ENCODE measurements around the gene RSPH1.

RSPH1 gene

DNA sequence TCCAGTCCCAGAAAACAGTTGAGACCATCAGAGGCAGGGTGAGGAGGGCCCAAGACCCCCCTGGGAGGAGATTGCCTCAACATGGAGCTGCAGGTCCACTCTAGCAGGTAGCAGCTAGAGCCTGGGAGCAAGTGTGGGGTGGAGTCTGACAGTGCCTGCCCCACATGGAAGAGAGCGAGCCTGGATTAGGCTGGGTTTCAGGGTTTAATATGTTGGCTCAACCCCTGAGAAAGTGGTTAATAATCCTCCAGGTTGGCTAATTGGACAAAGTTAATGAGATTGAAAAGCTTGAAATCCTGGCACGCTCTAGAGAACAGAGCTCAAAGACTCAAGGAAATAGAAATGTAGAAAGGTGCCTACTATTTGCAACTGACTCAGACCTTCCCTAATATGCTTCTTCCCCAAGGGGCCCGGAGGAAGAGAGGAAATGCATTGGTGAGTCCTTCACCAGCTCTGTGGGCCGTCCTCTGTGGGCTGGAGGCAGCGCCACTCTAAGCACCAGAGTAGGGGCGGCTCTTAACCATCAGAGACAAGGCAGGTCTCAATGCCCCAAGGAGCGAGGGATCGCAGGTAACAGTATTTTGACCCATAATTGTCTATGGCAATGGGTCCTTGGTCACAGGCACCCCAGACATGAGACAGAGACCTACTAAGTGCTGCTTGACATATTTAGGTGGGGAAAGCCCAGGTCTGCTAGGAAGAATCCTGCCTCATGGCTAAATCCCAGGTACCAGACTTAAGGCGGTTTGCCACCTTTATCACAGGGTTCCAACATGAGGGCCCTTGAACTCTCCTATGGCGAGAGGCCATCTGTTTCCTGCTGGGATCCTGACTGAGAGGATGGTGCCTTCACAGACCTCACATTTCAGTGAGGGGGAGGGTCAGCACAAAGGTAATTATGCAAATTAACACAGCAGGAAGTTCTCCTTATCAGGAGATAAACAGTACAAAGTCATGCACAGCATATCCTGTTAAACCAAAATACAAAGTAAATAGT, 33.8 kb downstream of the RSPH1 start:
- DNase-seq: no peak

- DNase-seq: no peak
These were observed 34.9 kb downstream of the RSPH1 start for GRCh38 chr21:42461185-42461520.

DNA sequence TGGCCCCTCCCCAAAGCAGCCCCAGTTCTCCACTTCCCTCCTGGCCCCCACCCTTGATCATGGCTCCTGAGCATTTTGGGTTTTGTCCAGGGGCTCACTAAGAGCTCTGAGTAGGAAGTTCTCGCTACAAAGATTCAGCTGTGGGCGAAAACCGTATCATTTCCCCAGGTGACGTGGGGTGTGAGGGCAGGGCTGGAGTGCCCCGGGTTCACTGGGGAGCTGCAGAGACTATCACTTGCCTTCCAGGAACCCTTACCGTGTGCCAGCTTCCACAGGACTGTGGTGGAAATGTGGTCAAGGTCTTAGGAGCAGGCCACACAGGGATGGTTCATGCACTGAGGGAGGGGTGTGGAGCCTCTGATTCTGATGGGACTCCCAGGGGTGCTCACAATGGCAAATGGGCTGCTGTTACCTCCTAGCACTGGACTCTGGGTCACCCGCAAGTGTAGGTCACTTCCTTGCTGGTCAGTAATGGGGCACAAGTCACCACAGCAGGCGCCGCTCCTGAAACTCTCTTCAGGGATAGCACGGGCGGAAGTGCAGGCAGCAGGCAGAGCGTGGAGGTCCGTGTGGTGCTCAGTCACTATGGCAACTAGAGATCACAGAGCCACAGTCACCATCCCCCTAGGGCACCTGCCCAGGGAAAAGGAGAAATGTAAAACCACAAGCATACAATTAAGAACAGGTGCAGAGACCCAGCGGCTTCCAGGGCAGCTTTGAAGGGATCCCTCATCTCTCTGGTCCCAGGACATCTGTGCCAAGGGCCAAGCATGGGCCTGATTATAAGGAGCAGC, 35.4 kb downstream of the RSPH1 start:
- DNase-seq: no peak

GRCh38 chr21:42459546-42460215, 36.3 kb downstream of the RSPH1 start:
- no peak for DNase-seq

DNA sequence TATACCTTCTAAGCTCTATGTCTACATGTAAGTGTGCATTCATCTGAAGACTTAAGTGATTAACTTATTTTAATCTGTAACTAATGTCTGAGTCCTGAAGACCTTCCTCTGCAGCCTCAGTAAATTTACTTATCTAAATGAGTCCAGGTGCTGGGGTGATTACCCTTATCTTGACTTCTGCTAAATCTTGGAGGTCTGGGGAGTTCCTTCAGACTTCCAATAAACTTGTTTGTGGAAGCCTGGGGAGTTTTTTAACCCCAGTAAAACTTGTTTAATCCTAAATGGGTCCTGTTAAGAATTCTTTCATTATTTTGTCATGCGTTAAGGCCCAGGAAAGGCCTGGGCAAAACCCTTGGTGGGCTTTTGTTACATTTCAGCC, 37.0 kb downstream of the RSPH1 start:
- DNase-seq: no peak

GRCh38 chr21:42456457-42456856, 39.6 kb downstream of the RSPH1 start:
- no peak for DNase-seq

- no peak for DNase-seq
These were observed 40.1 kb downstream of the RSPH1 start for GRCh38 chr21:42455754-42456440.

DNA sequence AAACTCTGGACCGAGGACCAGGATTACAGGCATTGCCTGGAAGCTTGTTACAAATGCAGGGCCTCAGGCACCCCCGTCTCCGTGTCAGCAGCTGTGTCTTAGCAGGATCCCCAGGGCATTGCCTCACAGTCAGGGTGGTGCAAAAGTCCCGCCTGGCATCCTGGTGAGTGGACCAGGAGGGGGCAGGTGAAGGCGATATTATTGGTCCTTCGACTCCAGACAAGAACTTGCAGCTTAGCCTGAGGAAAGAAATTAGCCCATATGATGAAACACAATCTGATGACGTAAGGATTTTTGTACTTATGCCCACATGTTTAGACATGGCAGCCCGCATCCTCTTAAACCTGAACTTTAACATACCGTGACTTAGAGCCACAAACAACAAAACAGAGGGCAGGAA, 40.8 kb downstream of the RSPH1 start:
- DNase-seq: no peak

- no peak for DNase-seq
These were observed 41.2 kb downstream of the RSPH1 start for GRCh38 chr21:42454786-42455185.

DNA sequence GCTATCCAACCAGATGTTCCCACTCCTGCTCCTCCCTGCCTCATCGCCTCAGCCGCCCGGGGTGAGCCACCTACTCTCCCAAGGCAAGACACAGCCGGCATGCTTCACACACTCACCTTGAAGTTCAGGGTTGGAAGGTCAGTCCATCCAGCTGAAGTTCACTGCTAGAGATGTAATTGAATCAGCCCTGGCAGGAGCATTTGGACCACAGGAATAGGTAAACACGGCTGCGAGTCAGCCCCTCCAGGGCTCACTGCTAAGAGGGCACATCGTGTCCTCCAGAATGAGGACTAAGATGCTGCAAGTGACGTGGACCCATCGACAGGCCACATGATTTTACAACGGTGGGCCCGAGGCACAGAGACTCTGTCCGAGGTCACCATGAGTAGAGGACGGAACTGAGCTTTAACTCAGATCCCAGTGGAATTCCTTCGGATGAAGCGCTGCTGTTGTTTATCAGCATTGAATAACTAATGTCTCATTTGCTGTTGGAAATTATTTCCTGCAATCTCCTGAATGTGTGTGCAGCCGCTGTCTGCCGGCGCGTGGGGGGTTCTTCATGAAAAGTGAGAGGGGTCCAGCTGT, 41.9 kb downstream of the RSPH1 start:
- no peak for DNase-seq

DNA sequence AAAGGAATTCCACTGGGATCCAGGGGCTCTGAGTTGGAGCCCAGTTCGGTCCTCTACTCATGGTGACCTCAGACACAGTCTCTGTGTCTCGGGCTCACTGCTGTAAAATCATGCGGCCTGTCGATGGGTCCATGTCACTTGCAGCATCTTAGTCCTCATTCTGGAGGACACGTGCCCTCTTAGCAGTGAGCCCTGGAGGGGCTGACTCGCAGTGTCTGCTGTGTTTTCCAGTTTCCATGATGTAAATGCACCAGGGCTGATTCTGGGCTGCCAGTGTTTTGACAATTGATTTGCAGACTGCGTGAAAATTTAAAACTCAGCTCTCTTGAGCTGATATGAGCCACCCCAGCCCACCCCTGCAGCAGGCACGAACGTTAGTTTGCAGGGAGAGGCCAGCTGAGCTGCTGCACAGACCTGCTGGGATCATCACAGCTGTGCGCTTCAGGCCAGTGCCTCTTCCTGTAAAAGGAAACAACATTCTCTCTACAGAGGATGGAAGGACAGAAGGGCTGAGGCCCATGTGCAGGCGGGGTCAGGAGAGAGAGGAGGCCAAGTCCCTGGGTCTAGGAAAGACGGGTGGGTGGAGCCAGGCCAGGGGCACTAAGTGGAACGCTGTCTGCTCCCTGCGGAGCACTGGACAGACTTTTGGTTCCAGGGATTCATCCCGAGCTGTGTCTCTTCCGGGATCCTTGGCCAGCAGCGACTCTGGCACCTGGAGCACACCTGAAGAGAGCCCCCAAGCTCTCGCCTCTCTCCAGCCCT, 42.6 kb downstream of the RSPH1 start:
- DNase-seq: no peak

DNA sequence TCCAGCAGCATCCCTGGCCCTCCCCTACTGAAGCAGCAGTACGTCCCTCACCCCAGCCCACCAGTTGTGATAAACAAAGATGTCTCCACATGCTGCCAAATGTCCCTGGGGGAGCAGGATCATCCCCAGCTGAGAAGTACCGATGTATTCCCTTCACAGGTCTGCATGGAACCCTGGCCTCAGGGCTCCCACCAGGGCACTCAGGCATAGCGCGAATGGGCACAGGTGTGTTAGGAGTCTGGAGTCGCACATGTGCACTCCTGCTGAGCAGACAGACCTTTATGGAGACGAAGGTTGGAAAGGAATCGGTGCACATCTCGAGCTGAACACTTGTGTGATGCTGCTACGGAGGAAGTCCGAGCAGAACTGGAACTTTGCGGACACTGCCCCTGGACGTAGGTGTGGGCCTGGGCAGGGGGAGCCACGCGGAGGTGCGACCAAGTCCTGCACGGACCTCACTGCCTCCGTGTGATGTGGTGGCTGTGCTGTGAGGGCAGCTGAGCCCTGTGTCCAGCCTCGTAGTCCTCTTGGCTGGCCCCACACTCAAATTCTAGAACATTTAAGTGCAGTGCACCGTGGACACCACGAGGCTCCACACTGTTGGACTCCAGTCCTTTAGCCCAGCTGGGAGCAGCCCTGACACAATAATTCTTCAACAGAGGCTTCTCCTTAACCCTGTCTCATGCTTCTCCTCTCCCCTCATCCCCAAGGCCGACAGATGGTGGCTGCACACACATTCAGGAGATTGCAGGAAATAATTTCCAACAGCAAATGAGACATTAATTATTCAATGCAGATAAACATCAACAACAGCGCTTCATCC, 43.4 kb downstream of the RSPH1 start:
- DNase-seq: no peak

- no peak for DNase-seq
These were observed 44.1 kb downstream of the RSPH1 start for GRCh38 chr21:42451941-42452340.

DNA sequence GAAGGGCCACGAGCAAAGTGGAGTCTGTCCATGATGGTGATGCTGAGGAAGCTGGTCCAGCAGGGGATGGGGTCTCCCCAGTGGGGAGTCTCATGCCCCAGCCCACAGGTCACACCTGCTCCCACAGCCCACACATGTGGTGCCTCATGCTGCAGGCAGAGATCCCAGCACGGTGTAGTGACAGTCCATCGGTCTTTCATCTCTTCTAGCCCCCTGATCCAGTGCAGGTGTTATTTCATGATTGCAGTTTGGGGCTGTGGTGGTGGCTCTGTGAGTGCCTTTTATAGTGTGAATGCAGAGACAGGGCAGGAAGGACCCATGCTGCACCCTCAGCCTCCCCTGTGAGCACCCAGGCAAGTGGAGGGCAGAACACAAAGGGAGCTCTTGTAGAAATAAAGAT, 47.3 kb downstream of the RSPH1 start:
- no peak for DNase-seq

- no peak for DNase-seq
These were observed 48.3 kb downstream of the RSPH1 start for GRCh38 chr21:42447732-42448131.

DNA sequence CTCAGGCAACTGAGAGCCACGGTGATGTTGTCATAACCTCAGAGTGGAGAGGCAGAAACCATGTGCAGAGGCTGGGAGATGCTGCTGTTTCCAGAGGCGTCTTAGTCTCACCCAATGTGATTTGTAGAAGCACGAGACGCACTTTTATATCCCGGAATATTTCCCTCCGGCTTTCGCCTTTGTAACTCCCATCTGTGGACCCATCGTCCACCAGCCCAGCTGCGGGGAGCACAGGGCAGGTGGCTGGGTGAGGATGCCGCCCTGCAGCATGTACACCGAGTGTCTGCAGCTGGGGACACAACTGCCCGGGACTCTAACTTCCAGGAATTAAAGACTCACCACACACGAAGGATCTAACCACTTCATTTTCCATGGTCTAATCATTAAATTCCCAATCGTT, 48.8 kb downstream of the RSPH1 start:
- DNase-seq: no peak

DNA sequence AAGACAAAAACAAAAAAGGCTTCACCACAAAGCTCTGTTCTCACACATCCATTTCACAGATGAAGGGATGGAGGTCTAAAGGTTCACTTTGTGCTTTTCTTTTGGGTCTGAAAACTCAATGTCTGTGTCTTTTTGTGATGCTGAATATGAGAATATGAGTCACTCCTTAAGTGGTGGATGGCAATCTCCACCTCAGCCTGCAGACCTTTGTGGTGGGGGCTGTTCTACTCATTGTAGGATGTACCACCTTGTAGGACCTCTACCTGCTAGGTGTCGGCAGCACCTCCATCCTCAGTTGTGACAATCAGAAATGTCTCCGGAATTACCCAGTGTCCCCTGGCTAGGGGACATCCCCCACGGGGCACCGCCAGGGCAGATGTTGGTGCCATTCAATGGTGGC, 49.5 kb downstream of the RSPH1 start:
- DNase-seq: no peak

- no peak for DNase-seq
These were observed 50.7 kb downstream of the RSPH1 start for GRCh38 chr21:42445311-42445710.

DNA sequence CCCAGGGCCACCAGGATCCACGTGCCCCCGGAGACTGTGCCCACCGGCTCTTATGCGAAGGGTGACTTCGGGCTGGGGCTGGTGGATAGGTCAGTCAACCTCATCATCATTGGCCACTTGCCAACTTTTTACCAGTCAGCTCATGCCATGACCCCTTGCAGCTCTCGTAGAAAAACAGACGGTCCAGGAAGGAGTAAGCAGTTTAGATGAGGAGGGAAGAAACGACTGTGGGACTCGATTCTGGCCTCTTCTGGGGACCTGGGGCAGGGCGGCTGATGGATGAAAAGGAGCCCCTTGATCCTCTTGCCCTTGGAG, 51.3 kb downstream of the RSPH1 start:
- no peak for DNase-seq

GRCh38 chr21:42443876-42444744, 51.9 kb downstream of the RSPH1 start:
- no peak for DNase-seq

Measured in NCI-H1694 treated with DMSO at 0.1 percent for 48 hours (cell line).